ENCODE data around the gene SLC4A3. TPM values are rescaled to one million over a fixed set of nuclear protein-coding genes. Genes with fewer than 3 reads are reported as not detected.

The SLC4A3 gene
- total and polyA plus RNA-seq, 2 of the 13 experiments (the other 11 are each of a cell fraction or from before 2014, with no cell fraction given): 0.18 to 0.95 TPM

DNA sequence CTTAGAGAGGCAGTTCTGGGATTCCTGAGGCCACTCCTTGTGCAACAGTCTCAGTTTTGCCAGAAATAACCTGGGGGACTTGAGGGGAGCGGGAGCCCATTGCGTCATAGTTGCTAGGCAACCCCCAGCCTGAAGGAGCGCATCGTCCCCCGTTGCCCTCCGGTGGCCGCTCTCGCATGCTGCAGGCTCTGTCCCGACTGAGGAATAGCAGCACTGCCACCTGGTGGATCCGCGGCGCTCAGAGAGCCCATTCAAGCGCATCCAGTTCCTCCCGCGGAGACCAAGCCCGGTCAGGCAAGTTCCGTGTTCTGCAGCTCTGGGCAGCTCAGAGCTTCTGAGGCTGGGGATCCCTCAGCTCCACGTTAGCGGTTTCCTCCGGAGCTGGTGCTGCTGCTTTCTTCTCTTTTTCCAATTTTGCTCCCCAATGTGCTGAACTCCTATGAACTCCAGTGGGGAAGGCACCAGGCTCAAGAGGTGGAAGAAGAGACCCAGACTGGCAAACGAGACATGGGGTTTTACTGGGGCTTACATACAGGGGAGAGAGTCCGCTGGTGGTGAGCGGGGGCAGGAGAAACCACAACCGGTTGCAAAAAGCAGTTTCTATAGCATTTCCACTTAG lies 15.1 kb downstream of the SLC4A3 start (continued):
- TF ChIP-seq, protein P1, sequence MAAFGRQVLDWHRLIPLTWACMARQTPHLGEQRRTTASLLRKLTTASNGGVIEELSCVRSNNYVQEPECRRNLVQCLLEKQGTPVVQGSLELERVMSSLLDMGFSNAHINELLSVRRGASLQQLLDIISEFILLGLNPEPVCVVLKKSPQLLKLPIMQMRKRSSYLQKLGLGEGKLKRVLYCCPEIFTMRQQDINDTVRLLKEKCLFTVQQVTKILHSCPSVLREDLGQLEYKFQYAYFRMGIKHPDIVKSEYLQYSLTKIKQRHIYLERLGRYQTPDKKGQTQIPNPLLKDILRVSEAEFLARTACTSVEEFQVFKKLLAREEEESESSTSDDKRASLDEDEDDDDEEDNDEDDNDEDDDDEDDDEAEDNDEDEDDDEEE (CRISPR knock-in tag; IDR thresholded peaks at IDR 0.05): peak; percentile 83; the same call in 1 of the 2 replicates
- no peak for TF ChIP-seq MLLT10 (CRISPR knock-in tag; IDR thresholded peaks at IDR 0.05)
- no peak for TF ChIP-seq MED13 (CRISPR knock-in tag; IDR thresholded peaks at IDR 0.05)
- TF ChIP-seq ZNF879 (CRISPR knock-in tag; IDR thresholded peaks at IDR 0.05): no peak
- no peak for TF ChIP-seq NR0B2 (CRISPR knock-in tag; IDR thresholded peaks at IDR 0.05)
- no peak for TF ChIP-seq TRIM22 (IDR thresholded peaks at IDR 0.05)
- peak; percentile 93 for TF ChIP-seq THRA (CRISPR knock-in tag; IDR thresholded peaks at IDR 0.05; ENCODE audit: borderline replicate concordance)
- no peak for TF ChIP-seq ZNF616 (CRISPR knock-in tag; IDR thresholded peaks at IDR 0.05; ENCODE audit: low read depth)
- peak; percentile 15; the same call in 1 of the 2 replicates for TF ChIP-seq ZNF503 (CRISPR knock-in tag; IDR thresholded peaks at IDR 0.05)
- TF ChIP-seq LCORL (IDR thresholded peaks at IDR 0.05): no peak
- peak; percentile 95 for TF ChIP-seq LCORL (CRISPR knock-in tag; IDR thresholded peaks at IDR 0.05)
- TF ChIP-seq, protein P2, sequence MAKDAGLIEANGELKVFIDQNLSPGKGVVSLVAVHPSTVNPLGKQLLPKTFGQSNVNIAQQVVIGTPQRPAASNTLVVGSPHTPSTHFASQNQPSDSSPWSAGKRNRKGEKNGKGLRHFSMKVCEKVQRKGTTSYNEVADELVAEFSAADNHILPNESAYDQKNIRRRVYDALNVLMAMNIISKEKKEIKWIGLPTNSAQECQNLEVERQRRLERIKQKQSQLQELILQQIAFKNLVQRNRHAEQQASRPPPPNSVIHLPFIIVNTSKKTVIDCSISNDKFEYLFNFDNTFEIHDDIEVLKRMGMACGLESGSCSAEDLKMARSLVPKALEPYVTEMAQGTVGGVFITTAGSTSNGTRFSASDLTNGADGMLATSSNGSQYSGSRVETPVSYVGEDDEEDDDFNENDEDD (CRISPR knock-in tag; IDR thresholded peaks at IDR 0.05; ENCODE audit: borderline replicate concordance): peak; percentile 62; the same call in 1 of the 2 replicates
- TF ChIP-seq TOPORS (CRISPR knock-in tag; IDR thresholded peaks at IDR 0.05): peak; percentile 85; the same call in 1 of the 2 replicates
- peak; percentile 85 for TF ChIP-seq ZFP90 (CRISPR knock-in tag; IDR thresholded peaks at IDR 0.05; ENCODE audit: borderline replicate concordance)
- no peak for TF ChIP-seq PAWR (CRISPR knock-in tag; IDR thresholded peaks at IDR 0.05; ENCODE audit: borderline replicate concordance)
- no peak for TF ChIP-seq NCOA1 (CRISPR knock-in tag; IDR thresholded peaks at IDR 0.05)
- peak; percentile 79; the same call in 1 of the 2 replicates for TF ChIP-seq ZBTB4 (CRISPR knock-in tag; IDR thresholded peaks at IDR 0.05; ENCODE audit: borderline replicate concordance)
- TF ChIP-seq ZNF7 (CRISPR knock-in tag; IDR thresholded peaks at IDR 0.05): no peak
- TF ChIP-seq ZNF124 (CRISPR knock-in tag; IDR thresholded peaks at IDR 0.05): peak; percentile 74; the same call in 1 of the 2 replicates
